Ovary (tissue), 3 donors: ENCODE results near the gene COG5.

Experiments used
- CTCF ChIP-seq, 3 donors: fragments of 450-650 bp in 2 of 3; fragments of 200-600 bp in 1 of 3; IDR thresholded peaks; one replicate each; pipeline versions ENCODE4 v1.5.1 to v1.8.0; 2016 to 2022; ENCODE audit warnings: antibody characterized with exemption in 3 of 3, mild to moderate bottlenecking in 1 of 3
- POLR2A ChIP-seq: fragments of 450-650 bp; IDR thresholded peaks from one replicate; pipeline ENCODE4 v1.6.1; 2017; ENCODE audit warnings: antibody characterized with exemption, mild to moderate bottlenecking, moderate library complexity
- donor health status: DM: no; HTN: no; CAD: no.

- TF ChIP-seq CTCF (IDR thresholded peaks at IDR 0.05) (no peak), POLR2A (no peak)
These were observed 398.4 kb downstream of the COG5 start for GRCh38 chr7:107165341-107165740.
